AG10803 (cell line): Measurements from ENCODE around the gene SBK2.

Source experiments
- DNase-seq: peaks from one replicate; pipeline ENCODE4 v3.0.0; 2010; ENCODE audit warnings: low read depth
- H3K4me3 ChIP-seq: 2 replicates; pipeline ENCODE4 v1.5.1; 2011; ENCODE audit warnings: mild to moderate bottlenecking, low read length, control low read depth
- TF ChIP-seq, protein P1 (sequence below): conservative IDR thresholded peaks from 2 replicates; pipeline ENCODE4 v1.5.1; 2011; ENCODE audit warnings: mild to moderate bottlenecking, low read length, control low read depth, inconsistent platforms

The SBK2 gene

GRCh38 chr19:55567708-55568328 is 30.9 kb upstream of the SBK2 start:
- no peak overlapping the region for H3K4me3 ChIP-seq
- TF ChIP-seq, protein P1, sequence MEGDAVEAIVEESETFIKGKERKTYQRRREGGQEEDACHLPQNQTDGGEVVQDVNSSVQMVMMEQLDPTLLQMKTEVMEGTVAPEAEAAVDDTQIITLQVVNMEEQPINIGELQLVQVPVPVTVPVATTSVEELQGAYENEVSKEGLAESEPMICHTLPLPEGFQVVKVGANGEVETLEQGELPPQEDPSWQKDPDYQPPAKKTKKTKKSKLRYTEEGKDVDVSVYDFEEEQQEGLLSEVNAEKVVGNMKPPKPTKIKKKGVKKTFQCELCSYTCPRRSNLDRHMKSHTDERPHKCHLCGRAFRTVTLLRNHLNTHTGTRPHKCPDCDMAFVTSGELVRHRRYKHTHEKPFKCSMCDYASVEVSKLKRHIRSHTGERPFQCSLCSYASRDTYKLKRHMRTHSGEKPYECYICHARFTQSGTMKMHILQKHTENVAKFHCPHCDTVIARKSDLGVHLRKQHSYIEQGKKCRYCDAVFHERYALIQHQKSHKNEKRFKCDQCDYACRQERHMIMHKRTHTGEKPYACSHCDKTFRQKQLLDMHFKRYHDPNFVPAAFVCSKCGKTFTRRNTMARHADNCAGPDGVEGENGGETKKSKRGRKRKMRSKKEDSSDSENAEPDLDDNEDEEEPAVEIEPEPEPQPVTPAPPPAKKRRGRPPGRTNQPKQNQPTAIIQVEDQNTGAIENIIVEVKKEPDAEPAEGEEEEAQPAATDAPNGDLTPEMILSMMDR, result no peak
- DNase-seq, result no peak

DNA sequence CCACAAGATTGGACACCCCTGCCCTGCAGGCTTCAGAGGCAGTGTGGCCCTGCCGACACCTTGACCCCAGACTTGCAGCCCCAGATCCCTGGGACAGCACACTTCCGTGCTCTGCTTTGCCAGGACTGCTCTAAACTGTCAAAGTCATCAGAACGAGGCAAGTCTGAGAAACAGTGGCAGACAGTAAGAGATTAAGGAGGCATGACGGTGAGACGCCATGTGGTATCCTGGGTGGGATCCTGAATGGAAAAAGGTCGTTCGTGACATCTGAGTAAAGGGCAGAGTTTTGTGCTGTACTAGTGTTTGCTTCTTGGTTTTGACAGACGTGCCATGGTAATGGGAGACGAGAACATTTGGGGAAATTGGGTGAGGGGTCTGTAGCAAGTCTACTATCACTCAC is 29.9 kb upstream of the SBK2 start:
- DNase-seq, result no peak
- TF ChIP-seq, protein P1, result no peak
- H3K4me3 ChIP-seq, result no peak overlapping the region

DNA sequence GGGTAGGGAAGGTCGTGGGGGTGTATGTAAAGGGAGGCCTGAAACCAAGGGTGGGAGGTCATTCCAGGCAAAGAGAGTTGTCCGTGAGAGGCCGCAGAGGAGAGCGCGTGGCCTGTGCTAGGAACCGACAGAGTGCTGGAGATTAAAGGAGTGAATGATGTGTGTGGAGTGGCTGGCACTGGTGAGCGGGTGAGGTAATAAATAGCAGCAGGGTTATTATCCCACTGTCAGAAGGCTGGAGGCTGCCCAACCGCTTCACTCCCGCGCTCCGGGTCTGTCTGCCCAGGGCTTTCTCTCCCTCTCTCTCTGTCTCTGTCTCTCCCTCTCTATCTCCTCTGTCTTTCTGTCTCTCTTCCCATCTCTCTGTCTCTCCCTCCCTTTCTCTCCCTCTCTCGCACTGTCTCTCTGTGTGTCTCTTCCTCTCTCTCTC is 26.3 kb upstream of the SBK2 start:
- peak; percentile 41 for DNase-seq
- TF ChIP-seq, protein P1, result no peak
- H3K4me3 ChIP-seq, result no peak overlapping the region

- H3K4me3 ChIP-seq, result no peak overlapping the region
- DNase-seq, result no peak
- TF ChIP-seq, protein P1, result no peak
These were observed 22.8 kb upstream of the SBK2 start for GRCh38 chr19:55559684-55560083.

DNA sequence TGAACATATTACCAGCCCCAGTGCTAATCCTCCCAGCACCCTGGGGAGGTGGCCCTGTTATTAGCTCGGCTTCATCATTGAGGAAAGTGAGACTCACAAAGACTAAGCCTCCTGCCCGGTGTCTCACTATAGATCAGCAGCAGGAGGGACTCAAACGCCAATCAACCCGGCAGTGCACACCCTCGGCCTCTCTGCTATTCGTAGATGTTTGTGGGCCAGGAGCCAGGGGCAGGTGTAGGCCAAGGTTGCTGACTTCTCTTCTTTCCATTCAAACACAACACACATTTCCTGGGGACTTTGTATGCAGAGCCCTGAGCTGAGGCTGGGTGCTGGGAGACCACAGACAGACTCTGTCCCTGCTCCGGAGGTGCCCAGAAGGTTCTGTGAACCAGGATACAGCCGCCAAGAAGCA is 17.8 kb upstream of the SBK2 start:
- DNase-seq, result no peak
- no peak overlapping the region for H3K4me3 ChIP-seq
- TF ChIP-seq, protein P1, result no peak

DNA sequence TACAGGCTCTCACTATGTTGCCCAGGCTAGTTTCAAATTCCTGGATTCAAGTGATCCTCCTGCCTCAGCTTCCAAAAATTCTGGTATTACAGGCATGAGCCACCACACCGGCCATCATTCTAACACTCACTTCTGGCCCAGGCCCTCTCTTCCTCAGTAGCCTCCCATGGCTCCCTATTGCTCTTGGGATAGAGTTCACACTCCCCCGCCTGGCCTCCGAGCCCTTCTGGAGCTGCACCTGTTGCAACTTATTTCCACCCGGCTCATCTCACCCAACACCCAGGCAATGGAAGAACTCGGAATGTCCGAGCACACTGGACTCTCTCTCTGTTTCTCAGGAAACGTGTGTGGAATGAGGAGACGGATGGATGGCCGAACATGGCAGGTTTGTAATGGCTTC is 17.4 kb upstream of the SBK2 start:
- H3K4me3 ChIP-seq, result no peak overlapping the region
- TF ChIP-seq, protein P1, result no peak
- no peak for DNase-seq
